Left lung (tissue), 10 donors: ENCODE results near the gene SORCS1. TPM values are rescaled to one million over a fixed set of nuclear protein-coding genes. Genes with fewer than 3 reads are reported as not detected.

ENCODE experiments used
- ATAC-seq: fragments of 200-7000 bp; cut with Tn5 transposase; one replicate; pipeline ENCODE4 v1.9.1; 2020; ENCODE audit warnings: moderate library complexity
- DNase-seq, 4 donors: peaks; one replicate each; pipeline ENCODE4 v3.0.0-alpha.2; 2013 to 2020
- H3K27ac ChIP-seq, 2 donors: fragments of 200-600 bp; sonication (generic) in 1 of 2; one replicate each; pipeline versions ENCODE4 v1.5.0 to v1.8.0; 2020 to 2021
- H3K27me3 ChIP-seq, 2 donors: fragments of 200-600 bp; sonication (generic) in 1 of 2; one replicate each; pipeline versions ENCODE4 v1.5.0 to v1.8.0; 2020 to 2021
- H3K36me3 ChIP-seq, 2 donors: fragments of 200-600 bp; sonication (generic) in 1 of 2; one replicate each; pipeline versions ENCODE4 v1.5.0 to v1.8.0; 2020 to 2021
- H3K4me1 ChIP-seq, 2 donors: fragments of 200-600 bp; one replicate each; pipeline ENCODE4 v1.8.0; 2021
- H3K4me3 ChIP-seq, 2 donors: fragments of 200-600 bp; sonication (generic) in 1 of 2; one replicate each; pipeline versions ENCODE4 v1.5.0 to v1.8.0; 2020 to 2021; ENCODE audit warnings: mild to moderate bottlenecking in 1 of 2
- H3K9me3 ChIP-seq, 2 donors: fragments of 200-600 bp; sonication (generic) in 1 of 2; one replicate each; pipeline versions ENCODE4 v1.5.0 to v1.8.0; 2020 to 2021
- CTCF ChIP-seq, 2 donors: fragments of 200-600 bp; sonication (generic) in 1 of 2; IDR thresholded peaks; one replicate each; pipeline versions ENCODE4 v1.5.0 to v1.8.0; 2021; ENCODE audit warnings: antibody characterized with exemption in 2 of 2
- intact Hi-C, 2 donors: fragments of 100-400 bp; cut with DNase I; formaldehyde crosslinking; loops; one replicate each; pipeline versions ENCODE4 v1.11.2 to v1.14.2; 2022
- polyA plus RNA-seq, 6 donors: library from polyadenylated mRNA; unstranded; fragments of 120-200 nt; gene quantifications; one replicate each; pipeline ENCODE4 v1.2.1, GENCODE V29; 2013; ENCODE audit not compliant: insufficient read length in 6 of 6
- total RNA-seq, 2 donors: library from RNA; stranded (reverse); fragmentation: NEBNext Ultra II Directional; extraction: Animal tissue kit (Norgen Biotek cat#: 25700); gene quantifications; one replicate each; pipeline ENCODE4 v1.2.1, GENCODE V29; 2021
- donor health status: DM: no; HTN: yes; CAD: no.
- donor health status: DM: no; HTN: no; CAD: no.

Gene SORCS1
- total and polyA plus RNA-seq, 8 donors = 0.03 to 0.72 (median 0.21) TPM

DNA sequence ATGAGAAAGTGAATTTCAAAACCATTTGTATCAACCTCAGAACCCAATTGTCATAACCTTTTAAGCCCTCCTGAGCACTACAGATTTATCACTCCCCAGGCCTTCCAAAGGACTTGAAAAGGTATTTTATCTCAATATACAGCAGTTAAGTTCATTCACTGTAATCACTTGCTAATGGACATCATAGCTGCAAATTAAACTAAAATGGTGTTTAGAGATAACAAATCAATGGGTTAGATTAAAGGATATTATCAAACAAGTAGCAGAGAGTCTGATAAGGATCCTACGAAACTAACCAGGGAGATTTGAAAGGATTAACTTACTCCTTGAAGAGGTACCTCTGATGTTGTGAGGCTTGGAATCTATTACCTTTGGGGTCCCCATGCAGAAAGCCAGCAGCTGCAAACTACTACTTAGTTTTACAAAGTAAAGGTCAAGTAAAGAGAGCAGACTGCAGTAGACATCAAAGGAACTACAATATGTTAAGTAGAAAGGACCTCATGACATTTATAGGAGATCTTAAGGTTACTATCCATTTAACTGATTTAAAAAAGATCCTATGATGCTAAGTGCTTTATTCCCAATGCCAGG, 359.4 kb downstream of the SORCS1 start:
- no peak overlapping the region for H3K27ac ChIP-seq
- no peaks in the 10 kb centered on the region for H3K36me3 ChIP-seq
- TF ChIP-seq CTCF (IDR thresholded peaks at IDR 0.05) = no peak
- ATAC-seq = no peak
- no peaks in the 10 kb centered on the region for H3K27me3 ChIP-seq
- no peaks in the 10 kb centered on the region for H3K4me1 ChIP-seq
- intact Hi-C loops = no loop called here
- H3K9me3 ChIP-seq = no peaks in the 10 kb centered on the region
- no peak for DNase-seq
- no peak overlapping the region for H3K4me3 ChIP-seq

- H3K36me3 ChIP-seq = no peaks in the 10 kb centered on the region
- no peaks in the 10 kb centered on the region for H3K9me3 ChIP-seq
- TF ChIP-seq CTCF (IDR thresholded peaks at IDR 0.05) = no peak
- intact Hi-C loops = no loop called here
- ATAC-seq (no peak), DNase-seq (no peak)
- H3K27me3 ChIP-seq = no peaks in the 10 kb centered on the region
- no peaks in the 10 kb centered on the region for H3K4me1 ChIP-seq
- no peak overlapping the region for H3K4me3 ChIP-seq
- no peak overlapping the region for H3K27ac ChIP-seq
These were observed 361.6 kb downstream of the SORCS1 start for GRCh38 chr10:106802949-106803348.

DNA sequence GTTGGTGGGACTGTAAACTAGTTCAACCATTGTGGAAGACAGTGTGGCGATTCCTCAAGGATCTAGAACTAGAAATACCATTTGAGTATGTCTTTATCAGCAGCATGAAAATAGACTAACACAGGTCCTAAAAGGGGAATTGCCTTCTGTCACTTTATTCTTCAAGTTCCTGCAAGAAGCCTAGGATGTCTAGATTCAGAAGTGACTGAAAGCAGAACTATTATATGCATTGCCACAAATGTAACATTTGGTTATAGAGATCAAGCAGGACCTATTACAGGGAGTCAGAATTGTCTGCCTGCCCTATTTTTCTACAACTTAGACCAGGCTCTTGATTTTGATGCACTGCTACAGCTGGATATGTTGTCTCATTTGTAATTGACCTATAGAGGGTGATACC, 364.7 kb downstream of the SORCS1 start:
- TF ChIP-seq CTCF (IDR thresholded peaks at IDR 0.05) = no peak

DNA sequence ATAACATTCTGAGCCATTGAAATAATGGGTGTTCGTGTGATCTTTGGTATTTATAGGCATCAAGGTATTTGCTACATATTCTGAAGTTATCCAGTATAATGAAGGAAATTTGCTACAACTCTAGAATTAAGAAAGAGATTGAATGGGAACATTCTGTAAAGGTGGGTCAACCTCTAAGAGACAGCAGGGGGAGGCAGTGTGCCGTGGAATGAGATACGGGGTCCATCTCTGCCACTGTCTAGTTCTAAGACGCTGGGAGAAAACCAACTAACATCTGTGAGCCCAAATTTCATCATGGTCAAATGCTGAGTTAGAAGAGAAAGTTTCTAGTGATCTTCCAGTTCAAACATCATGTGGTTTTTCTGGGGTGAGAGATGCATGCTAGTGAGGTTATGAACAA, 368.9 kb downstream of the SORCS1 start:
- intact Hi-C loops = no loop called here
- DNase-seq (peak in 1 of 4 donors; percentile 50), ATAC-seq (peak; percentile 81)
- H3K27ac ChIP-seq = no peak overlapping the region
- TF ChIP-seq CTCF (IDR thresholded peaks at IDR 0.05) = peak in 1 of 2 donors; percentile 33
- no peaks in the 10 kb centered on the region for H3K9me3 ChIP-seq
- no peaks in the 10 kb centered on the region for H3K4me1 ChIP-seq
- no peak overlapping the region for H3K4me3 ChIP-seq
- no peaks in the 10 kb centered on the region for H3K27me3 ChIP-seq
- no peaks in the 10 kb centered on the region for H3K36me3 ChIP-seq

More for the DNA sequence above, 364.7 kb downstream of the SORCS1 start:
- no peaks in the 10 kb centered on the region for H3K9me3 ChIP-seq
- H3K27ac ChIP-seq = no peak overlapping the region
- H3K36me3 ChIP-seq = no peaks in the 10 kb centered on the region
- ATAC-seq = no peak
- no peak overlapping the region for H3K4me3 ChIP-seq
- no peaks in the 10 kb centered on the region for H3K27me3 ChIP-seq
- intact Hi-C loops = no loop called here
- no peaks in the 10 kb centered on the region for H3K4me1 ChIP-seq
- DNase-seq = no peak

- Histone ChIP-seq H3K27ac (no peak overlapping the region), H3K4me3 (no peak overlapping the region), H3K27me3 (no peaks in the 10 kb centered on the region), H3K4me1 (no peaks in the 10 kb centered on the region), H3K9me3 (no peaks in the 10 kb centered on the region), H3K36me3 (no peaks in the 10 kb centered on the region)
- TF ChIP-seq CTCF (IDR thresholded peaks at IDR 0.05) = no peak
- ATAC-seq = no peak
- no peak for DNase-seq
- intact Hi-C loops = no loop called here
These were observed 370.9 kb downstream of the SORCS1 start for GRCh38 chr10:106793617-106794016.
